GM19467 (cell line): ENCODE measurements around the gene MMRN2.
"Not testable (repeated sequence)": the region's sequence is repeated elsewhere in the genome, so short reads cannot be mapped to it uniquely, and the experiment has no call there.

Source experiments
- ATAC-seq: cut with Tn5 transposase; IDR thresholded peaks from one replicate; pipeline ENCODE4 v1.9.1; 2021; ENCODE audit warnings: mild to moderate bottlenecking, moderate library complexity; ENCODE audit not compliant: unreplicated experiment

The MMRN2 gene

GRCh38 chr10:86942441-86943315 is 14.7 kb downstream of the MMRN2 start:
- ATAC-seq = no peak

- ATAC-seq = no peak
Measured at GRCh38 chr10:86941991-86942421, 15.4 kb downstream of the MMRN2 start.

- ATAC-seq = no peak
Measured at GRCh38 chr10:86941426-86941825, 16.0 kb downstream of the MMRN2 start.

GRCh38 chr10:86940677-86941076 is 16.7 kb downstream of the MMRN2 start:
- ATAC-seq = no peak

- ATAC-seq = not testable (repeated sequence)
Measured at GRCh38 chr10:86940076-86940475, 17.3 kb downstream of the MMRN2 start.

GRCh38 chr10:86938260-86938659 is 19.2 kb downstream of the MMRN2 start:
- ATAC-seq = no peak

- ATAC-seq = no peak
Measured at GRCh38 chr10:86937502-86938154, 19.8 kb downstream of the MMRN2 start.

- no peak for ATAC-seq
Measured at GRCh38 chr10:86936661-86937501, 20.5 kb downstream of the MMRN2 start.

- ATAC-seq = not testable (repeated sequence)
Measured at GRCh38 chr10:86934162-86934711, 23.2 kb downstream of the MMRN2 start.

GRCh38 chr10:86932674-86933073 is 24.7 kb downstream of the MMRN2 start:
- no peak for ATAC-seq

- no peak for ATAC-seq
Measured at GRCh38 chr10:86931872-86932271, 25.5 kb downstream of the MMRN2 start.

GRCh38 chr10:86929468-86930380 is 27.7 kb downstream of the MMRN2 start:
- no peak for ATAC-seq

GRCh38 chr10:86922553-86922961 is 34.9 kb downstream of the MMRN2 start:
- ATAC-seq = no peak

GRCh38 chr10:86918022-86918471 is 39.4 kb downstream of the MMRN2 start:
- ATAC-seq = no peak

- ATAC-seq = no peak
Measured at GRCh38 chr10:86914734-86915133, 42.7 kb downstream of the MMRN2 start.

GRCh38 chr10:86905429-86905828 is 52.0 kb downstream of the MMRN2 start:
- no peak for ATAC-seq

GRCh38 chr10:86904600-86904999 is 52.8 kb downstream of the MMRN2 start:
- no peak for ATAC-seq

- ATAC-seq = no peak
Measured at GRCh38 chr10:86900955-86901354, 56.5 kb downstream of the MMRN2 start.

- no peak for ATAC-seq
Measured at GRCh38 chr10:86899670-86900276, 57.6 kb downstream of the MMRN2 start.
